Activated naive CD4-positive, alpha-beta T cell (primary cell): ENCODE results near the gene SLC16A10.
A peak's percentile ranks its signal among the peaks of the same experiment; 100 is the strongest.

Experiments used
- DNase-seq, 4 experiments: peaks; one replicate each; lab custom pipeline; 2025; lab: John Stamatoyannopoulos, UW

Gene SLC16A10

DNA sequence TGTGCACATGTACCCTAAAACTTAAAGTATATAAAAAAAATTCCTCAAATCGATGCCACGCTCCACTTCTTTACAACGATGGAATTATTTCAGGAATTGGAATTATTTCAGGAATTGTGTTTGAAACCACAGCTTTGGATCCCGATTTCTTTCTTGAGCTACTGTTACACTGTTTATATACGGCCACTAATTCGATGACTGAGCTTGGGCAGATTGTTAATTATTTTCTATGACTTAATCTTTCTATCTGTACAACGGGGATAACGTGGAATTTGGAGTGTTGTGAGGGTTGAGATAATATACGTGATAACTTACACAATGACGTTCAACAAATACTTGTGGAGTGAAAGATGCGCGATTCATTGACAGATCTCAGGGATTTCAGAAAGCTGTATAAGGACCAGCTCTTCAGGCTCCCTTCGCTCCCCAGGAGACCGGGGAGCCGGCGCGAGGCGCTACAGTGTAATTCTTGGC lies 171.3 kb downstream of the SLC16A10 start:
- no peak for DNase-seq

DNA sequence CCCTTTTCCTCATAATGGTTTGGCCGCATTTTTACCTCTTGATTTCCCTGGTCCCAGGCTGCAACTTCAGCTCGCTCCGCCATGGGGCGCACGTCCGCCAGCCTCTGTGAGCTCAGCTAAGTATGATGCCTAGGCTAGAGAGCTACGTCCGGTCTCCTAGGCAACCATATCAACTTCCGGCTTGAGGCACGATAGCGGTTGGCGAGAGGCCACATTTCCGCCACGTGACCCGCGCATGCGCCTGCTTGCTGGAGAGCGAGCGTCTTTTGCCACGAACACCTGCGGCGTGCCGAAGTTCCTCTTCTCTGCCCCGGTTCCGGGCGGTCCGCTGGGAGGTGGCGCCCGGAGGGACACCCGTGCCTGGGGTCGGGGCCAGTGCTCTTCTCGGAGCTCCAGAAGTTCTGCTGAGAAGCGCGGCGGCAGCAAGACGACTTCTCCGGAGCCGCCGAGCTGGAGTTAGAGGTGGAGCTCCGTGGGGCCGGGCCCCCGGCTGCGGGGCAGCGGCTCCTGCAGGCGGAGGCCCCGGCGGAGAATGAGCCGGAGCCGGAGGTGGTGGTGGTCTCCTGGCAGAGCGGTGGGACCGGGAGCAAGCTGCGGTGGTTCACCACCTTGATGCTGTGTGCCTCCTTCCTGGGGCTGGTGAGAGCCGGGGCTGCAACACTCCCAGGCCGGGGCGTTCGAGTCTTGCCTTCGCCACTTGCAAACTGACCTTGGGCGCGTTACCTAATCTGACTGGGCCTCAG lies 172.0 kb downstream of the SLC16A10 start:
- peak; percentile 97 to 99 (median 98) for DNase-seq

DNA sequence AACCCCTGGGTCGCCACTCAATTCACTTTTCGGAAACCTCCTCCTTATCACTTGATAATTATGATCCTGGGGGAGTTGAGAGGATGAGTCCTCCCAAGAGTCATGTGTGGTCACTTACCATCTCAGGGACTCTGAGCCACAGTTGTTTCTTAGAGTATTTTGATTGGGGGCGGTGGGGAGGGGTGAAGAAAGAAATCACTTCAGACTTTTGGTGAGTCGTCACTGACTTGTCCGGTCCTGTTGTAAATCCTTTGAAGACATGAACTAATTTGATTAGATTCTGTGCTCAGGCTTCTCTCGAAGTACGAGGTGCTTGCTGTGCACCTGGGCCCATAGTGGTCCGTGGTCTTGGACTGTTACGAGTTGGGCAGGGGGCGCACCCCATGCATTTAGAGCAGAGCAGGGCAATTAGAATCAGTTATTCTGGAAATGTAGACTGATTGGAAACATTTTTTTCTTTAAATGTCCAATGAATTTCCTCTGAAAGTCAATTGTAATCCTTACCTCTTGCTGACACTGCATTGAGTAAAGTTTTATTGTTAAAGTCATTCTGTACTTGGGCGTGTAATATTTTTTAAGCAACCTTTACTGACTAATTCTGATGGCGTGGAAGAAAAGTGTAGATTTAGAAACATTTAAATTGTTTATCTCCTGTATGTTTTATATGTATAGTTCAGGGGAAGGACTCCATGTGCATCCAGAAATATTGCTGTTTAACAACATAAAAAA lies 173.4 kb downstream of the SLC16A10 start:
- no peak for DNase-seq

DNA sequence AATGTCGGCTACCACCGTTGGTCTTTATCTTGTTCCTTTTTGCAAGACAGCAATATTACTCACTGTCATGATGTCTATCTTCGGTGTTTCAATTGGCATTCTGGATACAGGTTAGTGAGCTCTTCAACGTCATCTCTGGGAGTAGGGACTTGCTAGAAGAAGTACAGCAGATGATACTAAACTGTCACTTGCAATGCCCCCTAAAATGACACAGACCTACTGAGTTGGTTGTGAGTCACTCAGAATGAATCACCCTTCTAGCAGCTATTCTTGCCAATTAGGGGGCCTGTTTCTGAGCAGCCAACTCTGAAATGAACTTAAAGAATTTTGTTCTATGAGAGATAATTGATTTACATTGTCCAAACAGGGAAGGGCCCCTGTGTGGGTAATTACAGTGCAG lies 176.5 kb downstream of the SLC16A10 start:
- no peak for DNase-seq

DNA sequence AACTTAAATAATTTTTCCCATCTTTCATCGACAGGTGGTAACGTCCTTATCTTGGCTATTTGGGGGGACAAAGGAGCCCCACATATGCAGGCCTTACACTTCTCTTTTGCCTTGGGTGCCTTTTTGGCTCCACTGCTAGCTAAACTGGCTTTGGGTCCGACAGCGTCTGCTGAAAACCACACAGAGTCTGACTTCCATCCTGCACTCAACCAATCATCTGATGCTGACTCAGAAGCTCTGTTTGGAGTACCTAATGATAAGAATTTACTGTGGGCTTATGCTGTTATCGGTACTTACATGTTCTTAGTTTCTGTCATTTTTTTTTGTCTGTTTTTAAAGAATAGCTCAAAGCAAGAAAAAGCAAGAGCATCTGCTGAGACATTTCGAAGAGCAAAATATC lies 178.5 kb downstream of the SLC16A10 start:
- DNase-seq, result no peak

DNA sequence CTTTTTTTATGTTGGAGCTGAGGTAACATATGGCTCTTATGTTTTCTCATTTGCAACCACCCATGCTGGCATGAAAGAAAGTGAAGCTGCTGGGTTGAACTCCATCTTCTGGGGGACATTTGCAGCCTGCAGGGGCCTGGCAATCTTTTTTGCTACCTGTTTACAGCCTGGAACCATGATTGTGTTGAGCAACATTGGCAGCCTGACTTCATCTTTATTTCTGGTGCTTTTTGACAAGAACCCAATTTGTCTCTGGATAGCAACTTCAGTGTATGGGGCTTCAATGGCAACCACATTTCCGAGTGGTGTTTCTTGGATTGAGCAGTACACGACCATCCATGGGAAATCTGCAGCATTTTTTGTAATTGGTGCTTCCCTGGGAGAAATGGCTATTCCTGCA lies 179.0 kb downstream of the SLC16A10 start:
- no peak for DNase-seq

DNA sequence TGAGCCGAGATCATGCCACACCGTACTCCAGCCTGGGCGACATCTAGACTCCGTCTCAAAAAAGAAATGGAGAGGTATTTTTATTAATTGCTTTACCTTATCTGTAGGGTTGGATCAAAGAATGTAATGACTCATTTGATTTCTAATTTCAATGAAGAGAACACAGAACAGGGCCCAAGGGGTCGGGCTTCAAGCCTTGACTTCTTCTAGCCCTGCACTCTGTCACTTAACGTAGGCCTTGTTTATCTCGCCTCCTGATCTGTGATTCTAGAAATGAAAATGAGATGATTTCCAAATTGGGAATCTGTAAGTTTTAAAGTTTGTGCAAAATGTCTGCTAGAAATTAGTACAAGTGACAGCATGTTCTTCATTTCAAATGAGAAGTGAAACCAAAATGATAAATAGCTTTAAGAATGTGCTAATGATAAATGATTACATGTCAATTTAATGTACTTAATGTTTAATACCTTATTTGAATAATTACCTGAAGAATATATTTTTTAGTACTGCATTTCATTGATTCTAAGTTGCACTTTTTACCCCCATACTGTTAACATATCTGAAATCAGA lies 180.5 kb downstream of the SLC16A10 start:
- no peak for DNase-seq

DNA sequence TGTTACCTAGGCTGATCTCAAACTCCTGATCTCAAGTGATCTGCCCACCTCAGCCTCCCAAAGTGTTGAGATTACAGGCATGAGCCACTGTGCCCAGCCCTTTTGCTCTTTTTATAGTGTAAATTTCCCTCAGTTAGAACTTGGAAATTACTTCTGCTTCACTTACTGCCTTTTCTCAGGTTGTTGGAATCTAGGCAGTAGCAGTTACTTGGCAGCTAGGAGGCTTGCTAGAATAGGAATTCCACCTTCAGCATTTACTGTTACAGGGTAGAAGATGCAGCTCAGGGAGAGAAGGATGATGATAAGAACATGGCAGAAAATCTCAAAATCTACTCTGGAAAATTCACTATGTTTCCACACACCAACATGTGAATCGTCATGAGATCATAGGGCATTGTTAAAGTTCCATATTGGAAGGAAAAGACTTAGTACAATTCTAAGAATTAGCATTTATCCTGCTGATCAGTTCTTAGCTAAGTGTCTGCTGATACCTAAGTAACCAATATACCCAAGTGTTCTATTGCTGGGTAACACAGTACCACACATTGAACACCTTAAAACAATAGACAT lies 182.2 kb downstream of the SLC16A10 start:
- no peak for DNase-seq

DNA sequence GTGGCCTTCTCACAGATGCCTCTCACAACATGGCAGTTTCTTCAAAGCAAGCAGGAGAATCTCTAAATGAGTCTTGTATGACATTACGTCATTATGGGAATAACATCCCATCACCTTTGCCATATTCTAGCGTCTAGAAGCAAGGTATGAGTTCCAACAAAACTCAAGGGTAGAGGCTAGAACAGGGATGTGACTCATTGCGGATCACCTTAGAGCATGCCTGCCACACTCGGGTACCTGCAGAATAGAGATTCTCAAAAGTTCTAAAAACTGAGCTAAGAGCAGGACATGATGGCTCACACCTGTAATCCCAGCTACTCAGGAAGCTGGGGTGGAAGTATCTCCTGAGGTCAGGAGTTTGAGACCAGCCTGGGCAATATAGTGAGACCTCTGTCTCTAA lies 182.8 kb downstream of the SLC16A10 start:
- no peak for DNase-seq

DNA sequence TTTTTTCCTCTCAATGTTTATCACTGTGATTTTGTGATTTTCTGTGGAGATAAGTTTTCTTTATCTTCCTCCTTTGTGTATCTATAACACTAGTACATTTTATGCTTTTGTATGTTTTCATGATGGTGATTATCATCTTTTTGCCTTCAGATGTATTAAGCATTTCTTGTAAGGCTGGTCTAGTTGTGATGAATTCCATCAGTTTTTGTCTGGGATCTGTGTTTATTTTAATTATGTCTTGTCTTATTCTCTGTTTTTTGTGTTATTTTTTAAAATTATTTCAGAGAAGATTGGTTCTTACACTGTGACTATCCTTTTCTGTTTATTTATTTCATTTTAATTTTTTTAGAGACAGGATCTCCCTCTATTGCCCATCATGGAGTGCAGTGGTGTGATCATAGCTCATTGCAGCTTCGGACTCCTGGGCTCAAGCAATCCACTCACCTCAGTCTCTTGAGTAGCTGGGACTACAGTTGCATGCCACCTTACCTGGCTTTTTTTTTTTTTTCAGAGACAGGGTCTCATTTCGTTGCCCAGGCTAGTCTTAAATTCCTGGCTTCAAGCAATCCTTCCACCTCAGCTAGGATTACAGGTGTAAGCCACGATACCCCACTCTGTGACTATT lies 187.4 kb downstream of the SLC16A10 start:
- no peak for DNase-seq

DNA sequence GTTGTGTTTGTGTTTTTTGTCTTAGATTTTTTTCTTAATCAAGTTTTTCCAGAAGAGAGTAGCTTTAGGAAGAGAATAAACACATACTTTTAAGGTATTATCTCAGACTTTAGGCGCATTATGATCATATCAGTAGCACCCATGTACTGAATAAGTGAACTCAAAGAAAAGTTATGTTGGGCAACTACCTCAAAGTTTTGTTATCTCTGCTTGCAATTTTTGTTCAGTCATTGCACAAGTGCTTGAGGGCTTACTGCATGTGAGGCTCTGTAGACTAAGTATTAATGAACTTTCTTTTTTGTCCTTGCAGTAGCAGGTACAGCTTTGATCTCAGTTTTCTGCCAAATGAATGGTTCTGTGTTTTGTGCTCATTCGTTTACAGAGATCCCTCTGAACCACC lies 189.0 kb downstream of the SLC16A10 start:
- DNase-seq, result no peak

DNA sequence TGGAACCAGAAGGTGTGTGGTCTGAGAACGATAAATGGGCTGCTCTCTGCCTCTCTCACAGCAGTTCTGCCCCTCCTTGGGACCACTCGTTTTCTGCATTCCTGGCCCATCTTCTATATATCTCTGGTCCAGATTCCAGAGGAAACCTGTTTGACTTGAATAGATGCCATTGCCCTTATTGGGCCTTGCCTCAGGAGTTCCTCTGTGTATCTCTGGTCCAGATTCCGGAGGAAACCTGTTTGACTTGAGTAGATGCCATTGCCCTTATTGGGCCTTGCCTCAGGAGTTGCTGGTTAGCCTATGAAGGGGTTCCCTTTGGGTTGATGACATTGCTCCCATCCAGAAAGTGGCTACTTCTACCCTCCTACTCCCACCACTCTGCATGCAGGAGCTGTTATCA lies 189.4 kb downstream of the SLC16A10 start:
- DNase-seq, result no peak

DNA sequence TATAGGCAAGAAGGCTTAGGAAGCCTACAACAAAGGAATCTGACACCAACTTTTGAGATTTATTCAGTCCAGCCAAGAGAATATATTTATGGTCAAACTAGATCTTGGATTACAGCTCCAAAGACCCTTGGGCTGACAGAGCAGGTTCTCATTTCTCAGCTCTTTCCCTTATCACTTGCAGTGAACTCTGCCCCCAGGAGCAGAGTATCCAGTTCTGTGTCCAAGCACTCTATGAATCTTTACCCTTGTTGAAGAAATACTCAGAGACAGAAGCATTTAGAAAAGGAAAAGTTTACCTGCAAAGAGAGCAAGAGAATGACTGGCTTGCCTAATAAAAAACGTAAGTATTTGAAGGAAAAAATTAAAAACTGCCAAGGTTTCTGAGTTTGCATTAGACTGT lies 190.5 kb downstream of the SLC16A10 start:
- DNase-seq, result no peak

DNA sequence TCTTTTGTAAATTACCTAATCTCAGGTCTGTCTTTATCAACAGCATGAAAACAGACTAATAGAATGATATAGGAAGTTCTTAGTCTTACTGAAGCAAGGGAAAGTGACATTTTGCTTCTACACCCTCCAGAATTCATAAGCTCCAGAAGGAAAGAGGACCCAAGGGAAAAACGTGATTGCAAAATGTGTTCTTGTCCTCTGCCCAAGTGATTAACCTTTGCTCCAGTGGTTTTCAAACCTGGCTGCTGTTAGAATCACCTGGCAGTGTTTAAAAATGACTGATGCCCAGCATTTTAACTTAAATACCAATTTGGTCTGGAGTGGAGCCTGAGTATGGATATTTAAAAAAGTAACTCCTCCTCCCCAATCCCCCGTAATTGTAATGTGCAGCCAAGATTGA lies 191.4 kb downstream of the SLC16A10 start:
- no peak for DNase-seq

DNA sequence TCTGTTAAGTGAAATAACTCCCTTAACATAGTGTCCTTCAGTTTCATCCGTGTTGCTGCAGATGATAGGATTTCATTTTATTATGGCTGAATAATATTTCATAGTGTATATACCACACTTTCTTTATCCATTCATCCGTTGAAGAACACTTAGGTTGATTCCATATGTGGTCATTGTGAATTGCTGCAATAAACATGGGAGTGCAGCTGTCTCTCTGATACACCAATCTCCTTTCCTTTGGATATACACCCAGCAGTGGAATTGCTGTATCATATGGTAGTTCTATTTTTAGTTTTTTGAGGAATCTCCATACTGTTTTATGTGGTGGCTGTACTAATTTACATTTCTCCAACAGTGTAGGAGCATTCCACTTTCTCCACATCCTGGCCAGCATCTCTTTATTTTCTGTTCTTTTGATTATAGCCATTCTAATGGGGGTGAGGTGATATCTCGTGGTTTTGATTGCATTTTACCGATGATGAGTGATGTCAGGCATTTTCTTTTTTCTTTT lies 193.2 kb downstream of the SLC16A10 start:
- no peak for DNase-seq
